ENCODE results near the gene SMYD3.
"Not testable (repeated sequence)": the region's sequence is repeated elsewhere in the genome, so short reads cannot be mapped to it uniquely, and the experiment has no call there.

SMYD3 gene

DNA sequence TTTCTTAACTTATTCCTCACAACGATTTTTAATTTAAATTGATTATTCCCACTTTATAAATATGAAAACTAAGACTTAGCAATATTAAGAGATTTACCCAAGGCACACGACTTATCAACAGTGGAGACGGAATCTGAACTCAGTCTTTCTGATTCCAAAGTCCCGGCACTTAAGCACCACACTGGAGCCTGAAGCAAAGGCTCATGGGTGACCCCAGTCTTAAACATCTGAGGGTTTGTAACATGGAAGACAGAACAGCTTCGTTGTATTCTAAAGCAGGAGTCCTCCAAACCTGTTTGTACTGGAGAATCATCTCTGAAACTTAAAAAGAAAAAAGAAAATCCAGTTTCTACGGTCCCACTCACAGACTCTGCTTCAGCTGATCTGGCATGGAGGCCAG lies 519.5 kb downstream of the SMYD3 start:
- DNase-seq (ENCODE audit: low read depth), result no peak

DNA sequence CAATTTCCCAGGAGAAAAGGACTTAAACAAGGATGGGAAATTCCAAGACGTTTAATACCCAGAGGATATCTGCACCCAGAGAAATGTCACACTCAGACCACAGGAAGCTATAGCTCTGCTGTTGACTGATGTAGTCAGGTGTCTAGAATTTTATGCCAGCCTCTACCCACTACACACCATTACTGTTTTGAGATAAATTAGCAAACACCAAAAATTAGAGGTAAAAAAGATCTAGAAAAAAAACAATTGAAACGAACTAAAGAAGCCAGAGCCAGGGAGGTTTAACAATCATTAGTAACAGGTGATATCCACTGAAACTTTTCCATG lies 519.9 kb downstream of the SMYD3 start:
- DNase-seq (ENCODE audit: low read depth), result no peak

DNA sequence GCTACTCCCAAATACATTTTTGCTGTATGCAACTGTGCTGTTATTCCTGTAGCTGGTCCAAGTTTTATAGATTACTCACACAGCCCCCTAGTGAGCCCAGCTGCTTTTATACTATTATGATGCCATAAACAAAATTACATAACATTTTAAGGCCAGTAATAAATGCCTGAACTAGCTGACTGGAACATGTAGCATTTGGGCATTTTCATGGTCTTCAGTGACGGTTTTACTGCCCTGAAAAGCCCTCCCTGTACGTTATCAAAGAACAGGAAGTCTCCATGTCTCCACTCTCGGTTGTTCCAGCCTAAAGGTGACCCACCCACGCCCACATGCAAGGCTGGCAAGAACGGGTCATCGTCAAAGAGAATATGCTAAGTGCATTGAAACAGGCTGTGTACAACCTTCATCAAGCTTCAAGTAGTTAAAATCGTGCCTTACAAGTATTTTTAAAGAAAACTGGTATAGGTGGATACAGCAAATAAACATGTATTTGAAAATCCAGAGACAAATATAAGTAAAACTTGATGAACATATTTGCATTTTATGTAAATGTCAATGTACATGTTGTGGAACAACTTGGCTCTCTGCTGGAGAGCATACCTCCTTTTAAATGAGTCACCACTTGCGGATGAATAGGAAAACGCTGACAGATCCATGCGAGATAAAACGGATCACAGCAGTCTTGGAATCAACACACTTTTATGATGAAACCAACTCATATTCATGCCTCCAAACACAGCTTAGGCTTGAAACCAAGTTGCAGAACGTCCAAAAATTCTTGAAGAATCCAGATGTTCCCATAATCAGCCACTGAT lies 520.5 kb downstream of the SMYD3 start:
- no peak for DNase-seq (ENCODE audit: low read depth)

DNA sequence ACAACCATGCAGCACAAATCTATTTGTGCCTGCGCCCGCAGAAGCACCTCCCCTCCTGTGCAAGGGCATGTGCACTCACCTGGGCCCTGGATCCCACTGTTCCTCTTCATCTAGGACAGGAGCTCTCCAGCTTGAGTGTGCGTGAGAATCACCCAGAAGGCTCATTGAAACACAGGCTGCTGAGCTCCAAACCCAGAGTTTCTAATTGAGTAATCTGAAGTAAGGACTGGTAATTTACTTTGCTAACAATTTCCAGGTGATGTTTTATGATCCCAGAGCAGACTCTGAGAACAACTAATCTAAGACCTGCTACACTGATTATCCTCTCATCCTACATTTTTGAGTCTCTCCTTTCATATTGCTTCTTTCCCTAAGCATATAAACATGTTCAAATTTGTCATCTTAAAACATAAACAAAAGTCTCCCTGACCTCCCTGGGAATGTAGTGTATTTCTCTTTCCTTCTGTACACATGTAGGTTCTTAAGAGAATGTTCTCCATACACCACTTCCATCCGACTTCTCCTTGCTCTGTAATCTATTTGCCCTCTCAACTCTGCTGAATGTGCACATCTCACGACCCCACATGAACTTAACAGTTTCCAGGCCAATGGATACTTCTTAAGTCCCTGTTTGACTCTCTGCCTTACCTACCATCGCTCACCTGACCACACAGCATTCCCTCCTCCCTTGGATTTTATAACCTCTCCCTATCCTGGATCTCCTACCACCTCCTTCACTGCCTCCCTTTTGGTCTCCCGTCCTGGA lies 522.5 kb downstream of the SMYD3 start:
- DNase-seq (ENCODE audit: low read depth), result no peak

DNA sequence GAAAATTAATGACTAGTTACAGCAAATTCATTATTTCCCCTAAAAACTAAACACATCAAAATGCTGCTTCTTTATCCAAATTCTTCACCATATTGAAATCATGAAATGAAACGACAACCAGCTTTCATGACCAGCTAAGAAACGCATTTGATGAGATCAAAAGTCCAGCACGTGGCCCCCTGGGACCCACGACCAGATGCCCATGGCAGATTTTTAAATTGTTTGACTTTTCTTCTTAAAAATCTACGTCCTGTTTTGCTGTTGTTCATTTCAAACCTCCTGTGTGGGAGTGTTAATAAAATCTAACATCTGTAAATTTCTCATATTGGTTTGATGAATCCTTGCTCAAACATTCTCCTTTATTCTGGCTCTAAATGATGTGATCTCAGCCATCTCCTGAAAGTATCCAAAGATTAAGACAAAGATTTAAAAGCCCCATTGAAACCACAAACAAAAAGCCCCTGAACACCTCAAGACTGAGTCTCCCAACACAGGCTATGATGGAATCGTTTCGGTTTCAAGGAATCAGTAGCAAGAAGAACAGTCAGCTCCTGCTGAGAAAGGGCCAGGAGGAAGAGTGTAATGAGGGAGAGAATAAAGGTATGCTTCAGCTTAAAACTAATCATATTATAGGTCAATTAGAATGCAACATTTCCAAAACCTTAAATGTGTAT lies 523.6 kb downstream of the SMYD3 start:
- no peak for DNase-seq (ENCODE audit: low read depth)

DNA sequence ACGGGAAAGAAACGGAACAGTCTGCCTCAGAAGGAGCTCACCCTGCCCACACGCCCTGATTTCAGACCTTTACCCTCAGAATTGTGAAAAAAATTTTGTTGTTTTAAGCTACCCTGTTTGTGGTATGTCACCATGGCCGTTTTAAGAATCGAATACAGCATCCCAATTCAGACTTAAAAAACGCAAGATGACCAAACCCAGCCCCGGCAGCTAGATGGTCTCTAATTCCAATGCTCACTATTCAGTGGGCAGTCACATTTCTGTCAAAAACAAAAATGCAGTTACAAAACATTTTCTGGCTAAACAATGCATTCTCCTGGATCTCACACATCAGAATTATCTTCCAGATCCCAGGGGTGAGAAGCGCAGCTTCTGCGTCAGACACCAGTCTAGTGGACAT lies 527.5 kb downstream of the SMYD3 start:
- DNase-seq (ENCODE audit: low read depth), result no peak

DNA sequence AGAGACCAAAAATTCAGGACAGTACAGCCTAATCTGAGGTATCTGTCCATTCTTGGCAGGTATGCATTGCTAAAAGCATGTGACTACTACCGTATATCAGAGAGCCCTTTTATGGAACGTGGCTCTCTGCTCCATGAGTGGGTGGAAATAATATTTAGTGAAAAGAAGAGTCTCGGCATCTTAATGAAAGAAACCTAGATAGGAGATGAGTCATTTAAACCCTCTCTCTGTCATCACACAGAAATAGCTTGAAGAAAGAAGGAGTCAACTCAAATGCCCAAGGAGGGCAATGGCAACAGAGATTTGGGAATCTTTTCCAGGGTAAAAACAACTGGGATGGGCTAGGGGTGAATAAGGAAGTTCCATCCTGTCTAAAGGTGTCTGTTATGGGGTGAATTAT lies 528.2 kb downstream of the SMYD3 start:
- no peak for DNase-seq (ENCODE audit: low read depth)

DNA sequence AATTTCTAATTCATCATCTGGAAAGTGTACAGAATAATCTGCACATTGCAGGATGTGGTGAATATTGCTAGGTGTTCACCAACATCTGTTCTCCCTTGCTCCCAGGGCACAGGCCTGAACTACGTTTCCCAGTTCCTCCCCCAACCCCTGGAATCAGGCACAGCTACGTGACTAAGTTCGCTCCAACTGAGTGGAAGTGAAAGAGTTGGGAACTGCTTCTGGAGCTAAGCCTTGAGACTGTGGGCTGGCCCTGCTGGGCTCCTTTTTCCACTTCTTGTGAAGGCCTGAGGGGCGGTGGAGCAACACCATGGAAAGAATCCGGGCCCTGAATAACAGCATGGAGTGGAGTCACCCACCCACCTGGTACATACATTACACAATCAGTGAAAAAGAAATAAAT lies 534.6 kb downstream of the SMYD3 start:
- DNase-seq (ENCODE audit: low read depth), result no peak

DNA sequence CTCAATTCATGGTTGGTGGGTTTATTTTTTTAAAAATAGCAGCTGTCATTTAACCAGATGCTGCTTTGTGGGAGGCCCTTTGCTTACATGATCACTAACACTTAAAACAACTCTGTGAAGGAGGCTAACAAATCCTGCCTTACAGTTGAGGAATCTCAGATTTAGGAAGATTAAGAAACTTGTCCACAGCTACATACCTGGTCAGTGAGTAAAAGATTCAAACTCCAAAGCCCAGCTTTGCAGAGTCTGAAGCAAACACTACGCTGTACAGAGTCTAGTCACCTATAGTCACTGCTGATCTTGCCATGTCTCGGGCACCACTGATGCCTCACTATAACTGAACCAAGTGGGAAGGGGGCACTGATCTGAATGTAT lies 535.4 kb downstream of the SMYD3 start:
- DNase-seq (ENCODE audit: low read depth), result no peak

DNA sequence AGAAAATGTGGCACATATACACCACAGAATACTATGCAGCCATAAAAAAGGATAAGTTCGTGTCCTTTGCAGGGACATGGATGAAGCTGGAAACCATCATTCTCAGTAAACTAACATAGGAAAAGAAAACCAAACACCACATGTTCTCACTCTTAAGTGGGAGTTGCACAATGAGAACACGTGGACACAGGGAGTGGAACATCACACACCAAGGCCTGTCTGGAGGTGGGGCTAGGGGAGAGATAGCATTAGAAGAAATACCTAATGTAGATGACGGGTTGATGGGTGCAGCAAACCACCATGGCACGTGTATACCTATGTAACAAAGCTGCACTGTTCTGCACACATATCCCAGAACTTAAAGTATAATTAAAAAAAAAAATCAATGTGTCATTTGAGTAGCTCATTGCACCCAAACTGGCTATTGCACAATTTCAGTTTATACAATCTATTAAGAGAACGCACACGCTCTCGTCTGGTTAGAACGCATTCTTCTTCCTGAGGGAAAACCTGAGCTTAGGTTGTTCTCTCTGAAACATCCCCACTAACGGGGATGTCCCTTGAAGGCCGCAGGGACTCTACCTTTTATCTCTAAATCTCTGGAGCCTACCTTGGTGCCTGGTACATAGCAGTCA lies 535.9 kb downstream of the SMYD3 start:
- DNase-seq (ENCODE audit: low read depth), result not testable (repeated sequence)

DNA sequence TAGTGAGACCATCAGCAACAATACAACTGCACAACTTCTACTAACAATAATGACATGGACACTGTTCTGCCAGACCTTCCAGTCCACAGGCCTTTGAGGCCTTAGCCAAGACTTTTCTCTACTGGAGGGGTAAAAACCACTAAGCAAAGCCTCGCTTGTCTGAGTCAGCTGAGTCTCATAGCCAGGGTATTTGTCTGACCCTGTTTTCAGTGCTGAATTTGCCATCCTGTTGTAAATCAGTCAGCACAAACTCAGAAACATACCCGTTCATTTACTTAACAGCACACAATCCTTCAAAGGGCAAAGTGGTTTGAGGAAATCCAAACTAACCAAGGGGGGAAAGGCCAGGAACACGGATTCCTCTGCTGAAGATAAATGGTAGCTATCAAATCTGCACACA lies 537.8 kb downstream of the SMYD3 start:
- no peak for DNase-seq (ENCODE audit: low read depth)

DNA sequence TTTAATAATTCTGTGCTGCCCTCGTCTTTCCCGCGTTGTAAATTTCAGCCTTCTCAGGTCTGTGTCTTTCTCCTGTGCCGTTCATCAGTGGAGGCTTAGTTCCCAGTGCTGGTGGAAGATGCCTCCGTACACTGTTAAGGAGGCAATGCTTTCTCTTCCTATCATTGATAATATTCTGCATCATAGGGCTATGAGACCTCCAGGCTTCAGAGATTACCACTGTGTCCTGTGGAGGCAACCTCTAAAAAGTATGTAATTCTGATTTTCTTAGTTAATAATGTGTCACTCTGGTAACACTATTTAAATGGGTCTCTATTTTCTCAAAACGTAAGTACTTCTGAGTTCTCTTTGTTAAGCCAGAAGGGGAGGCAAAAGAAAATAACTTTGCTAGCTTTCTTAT lies 538.3 kb downstream of the SMYD3 start:
- no peak for DNase-seq (ENCODE audit: low read depth)

DNA sequence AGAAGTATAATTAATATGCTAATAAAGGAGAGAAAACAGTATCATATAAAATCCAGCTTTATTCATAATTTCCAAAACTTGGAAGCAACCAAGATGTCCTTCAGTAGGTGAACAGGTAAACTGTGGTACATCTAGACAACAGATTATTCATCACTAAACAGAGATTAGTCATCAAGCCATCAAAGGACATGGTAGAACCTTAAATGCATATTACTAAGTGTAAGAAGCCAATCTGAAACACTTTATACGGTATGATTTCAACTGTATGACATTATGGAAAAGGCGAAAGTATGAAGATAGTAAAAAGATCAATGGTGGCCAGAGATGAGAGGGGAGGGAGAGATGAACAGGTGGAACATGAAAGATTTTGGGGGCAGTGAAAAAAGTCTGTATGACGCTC lies 541.7 kb downstream of the SMYD3 start:
- no peak for DNase-seq (ENCODE audit: low read depth)

DNA sequence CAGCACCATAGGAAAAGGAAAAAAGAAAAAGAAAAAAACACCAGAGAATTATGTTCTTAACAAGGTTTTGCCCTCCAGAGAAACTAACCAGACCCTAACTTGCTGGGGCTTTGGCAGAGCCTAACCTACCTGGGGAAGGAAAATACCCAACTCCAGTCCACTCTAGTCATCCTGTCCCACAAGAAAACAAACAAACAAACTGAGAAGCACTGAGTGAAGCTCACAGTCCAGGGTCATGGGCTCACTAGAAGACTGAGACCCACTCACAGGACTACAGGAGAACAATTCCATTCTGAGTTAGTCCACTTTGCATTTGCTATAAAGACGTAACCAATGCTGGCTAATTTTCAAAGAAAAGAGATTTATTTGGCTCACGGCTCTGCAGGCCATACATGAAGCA lies 543.4 kb downstream of the SMYD3 start:
- no peak for DNase-seq (ENCODE audit: low read depth)

DNA sequence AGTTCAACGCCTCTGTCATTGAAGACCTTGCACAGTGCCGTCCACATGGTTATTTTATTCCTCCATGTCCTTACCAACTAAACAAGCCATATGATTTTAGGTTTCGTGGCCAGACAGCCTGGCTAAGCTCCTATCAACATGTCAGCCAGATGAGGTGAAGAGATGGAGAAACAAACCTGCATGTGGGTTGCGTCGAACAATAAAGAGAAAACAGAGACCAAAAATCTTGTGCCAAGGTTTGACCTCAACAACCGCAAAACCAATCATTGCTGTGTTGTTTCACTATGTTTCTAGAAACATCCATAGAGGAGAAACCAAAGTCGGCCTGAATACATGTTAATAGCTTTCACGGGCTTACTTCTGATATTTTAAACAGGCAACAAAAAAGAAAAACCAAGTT lies 544.6 kb downstream of the SMYD3 start:
- DNase-seq (ENCODE audit: low read depth), result no peak

DNA sequence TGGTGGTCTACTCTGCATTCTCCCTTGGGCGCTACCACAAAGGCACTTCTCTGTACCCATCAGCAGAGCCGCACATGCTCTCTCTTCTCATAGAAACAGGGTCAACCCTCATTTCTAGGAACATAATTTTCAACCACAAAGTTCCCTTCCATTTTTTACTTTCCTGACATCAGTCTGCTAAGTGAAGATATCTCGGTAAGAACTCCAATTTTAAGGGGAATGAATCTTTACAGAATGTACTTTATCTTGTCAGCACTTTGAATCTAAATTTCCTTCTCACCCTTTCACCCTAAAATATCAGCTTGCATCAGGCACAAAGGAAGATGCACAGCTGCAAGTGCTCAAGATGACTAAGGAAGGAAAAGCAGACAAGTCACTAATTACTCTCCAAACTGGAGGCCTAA lies 545.9 kb downstream of the SMYD3 start:
- DNase-seq (ENCODE audit: low read depth), result no peak

DNA sequence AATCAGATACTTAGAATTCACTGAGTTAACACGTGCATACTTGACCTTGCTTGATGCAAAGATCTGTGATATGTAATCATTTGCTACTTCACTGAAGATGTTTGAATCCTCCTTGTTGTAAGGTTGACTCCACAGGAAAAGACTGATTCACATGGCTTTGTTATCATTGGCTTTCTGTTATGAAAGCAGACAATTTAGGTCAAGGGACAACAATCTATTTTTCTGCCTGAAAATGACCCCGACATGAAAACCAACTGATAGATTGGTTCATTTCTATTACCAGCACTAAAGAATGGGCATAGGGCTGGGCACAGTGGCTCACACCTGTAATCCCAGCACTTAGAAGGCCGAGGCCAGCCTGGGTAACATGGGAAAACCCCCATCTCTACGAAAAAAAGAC lies 546.9 kb downstream of the SMYD3 start:
- DNase-seq (ENCODE audit: low read depth), result no peak

DNA sequence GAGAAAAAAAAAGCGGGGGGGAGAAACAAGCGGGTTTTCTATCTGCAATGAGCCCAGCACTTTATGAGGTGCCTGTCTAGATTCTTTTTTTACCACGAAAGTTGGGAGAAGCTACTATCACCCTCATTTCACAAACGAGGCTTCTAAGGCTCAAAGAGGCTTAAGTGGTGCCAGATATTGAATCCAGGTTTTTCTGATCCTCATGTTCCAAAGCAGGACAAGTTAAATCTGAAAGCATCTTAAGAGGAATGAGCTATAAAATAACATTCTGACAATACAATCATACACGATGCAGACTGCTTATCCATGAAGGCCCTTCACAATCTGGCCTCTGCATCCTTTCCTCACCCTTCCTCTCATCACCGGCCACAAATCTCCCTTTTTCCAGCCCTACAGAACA lies 549.1 kb downstream of the SMYD3 start:
- no peak for DNase-seq (ENCODE audit: low read depth)

DNA sequence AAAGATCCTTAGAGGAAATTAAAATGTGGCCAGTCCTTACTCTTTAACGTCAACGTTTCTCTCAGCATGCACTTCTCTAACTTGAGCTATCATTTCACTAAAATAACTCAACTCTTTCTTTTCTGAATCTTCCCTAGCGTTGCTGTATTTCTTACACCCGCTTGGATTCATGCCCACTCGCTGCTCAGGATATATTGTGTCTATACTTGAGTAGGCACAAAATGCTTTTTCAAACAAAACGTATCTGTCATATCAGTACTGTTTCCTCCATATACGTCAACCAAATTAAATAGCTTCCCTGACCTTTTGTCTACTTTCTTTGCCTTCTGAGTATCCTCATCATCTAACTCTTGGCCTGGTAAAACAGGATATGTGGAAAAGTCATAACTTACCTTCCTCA lies 549.7 kb downstream of the SMYD3 start:
- DNase-seq (ENCODE audit: low read depth), result no peak

DNA sequence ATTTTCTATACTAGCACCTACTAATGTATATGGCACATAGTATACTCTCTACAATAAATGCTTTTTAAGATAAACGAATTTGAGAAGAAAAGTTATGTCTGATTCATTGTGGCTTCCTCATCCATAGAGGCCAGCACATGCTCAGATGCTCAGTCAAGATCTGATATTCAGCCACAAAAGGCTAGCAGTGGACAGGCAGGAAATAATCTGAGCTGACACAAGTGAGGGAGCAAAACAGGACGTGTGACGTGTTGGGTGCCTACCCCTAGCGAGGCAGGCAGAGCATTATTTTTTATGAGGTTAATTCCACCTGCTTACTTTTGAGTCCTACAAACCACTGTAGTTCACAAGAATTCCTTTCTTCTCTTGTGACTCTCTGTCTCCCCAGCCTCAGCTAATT lies 550.9 kb downstream of the SMYD3 start:
- DNase-seq (ENCODE audit: low read depth), result no peak

DNA sequence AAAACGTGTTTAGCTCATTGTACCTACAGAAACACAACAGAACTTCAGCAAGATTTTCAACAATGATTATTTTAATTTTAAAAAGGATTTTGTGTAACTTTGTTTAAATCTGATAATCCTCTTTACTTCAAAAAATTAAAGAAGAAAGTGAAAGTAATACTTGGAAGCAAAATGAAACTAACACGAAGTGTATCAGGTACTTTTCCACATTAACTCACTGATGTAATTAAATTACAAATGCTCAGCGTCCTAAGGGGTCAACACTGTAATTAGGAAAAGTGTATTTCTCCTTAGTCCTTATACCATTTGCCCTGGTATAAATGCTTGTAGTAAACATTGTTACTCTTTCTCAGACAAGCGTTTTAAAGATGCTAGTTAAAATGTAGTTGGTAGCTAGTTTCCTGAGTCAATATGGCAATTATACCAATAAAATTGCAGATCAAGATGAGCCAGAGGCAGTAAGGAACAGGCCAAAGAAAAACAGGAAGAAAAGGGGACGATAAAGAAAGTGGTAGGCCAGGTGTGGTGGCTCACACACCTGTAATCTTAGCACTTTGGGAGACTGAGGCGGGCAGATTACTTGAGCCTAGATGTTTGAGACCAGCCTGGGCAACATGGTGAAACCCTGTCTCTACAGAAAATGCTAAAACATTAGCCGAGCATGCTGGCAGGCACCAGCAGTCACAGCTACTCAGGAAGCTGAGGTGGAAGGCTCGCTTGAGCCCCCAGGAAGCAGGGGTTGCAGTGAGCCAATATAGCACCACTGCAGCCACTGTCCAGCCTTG lies 553.0 kb downstream of the SMYD3 start:
- DNase-seq (ENCODE audit: low read depth), result no peak

DNA sequence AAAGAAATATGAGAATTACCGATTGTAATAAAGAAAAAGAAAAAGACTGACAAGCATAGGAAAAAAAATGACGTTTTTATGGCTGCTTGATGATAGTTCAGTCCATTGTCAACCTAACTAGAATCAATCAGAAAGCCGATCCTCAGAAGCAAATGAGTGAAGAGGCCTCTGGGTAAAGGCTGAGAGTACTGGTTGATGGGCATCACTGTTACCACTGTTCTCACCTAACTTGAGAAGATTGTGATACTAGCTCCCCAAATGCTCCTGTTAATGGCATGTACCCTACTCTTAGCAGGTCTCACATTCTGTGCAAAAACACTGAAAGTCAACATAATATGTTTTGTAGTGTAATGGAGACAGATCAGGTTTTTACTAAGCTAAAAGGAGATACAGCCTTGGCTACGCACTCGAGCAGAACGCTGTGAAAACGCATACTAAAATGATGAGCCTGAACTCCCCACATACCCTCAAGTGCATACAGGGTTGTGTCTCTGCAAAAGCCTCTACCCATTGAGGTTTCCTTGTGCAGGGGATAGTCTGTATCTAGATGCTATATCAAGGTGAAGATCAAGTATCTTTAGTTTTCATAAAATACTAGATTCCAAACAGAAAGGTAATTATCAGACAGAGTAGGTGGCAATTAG lies 554.6 kb downstream of the SMYD3 start:
- no peak for DNase-seq (ENCODE audit: low read depth)

Data from activated gamma-delta T cell treated with anti-CD3 and anti-CD28 coated beads, Interleukin-2, amount 50 U/mL, for 16 hours (primary cell).